GM18507 (cell line): ENCODE data around the gene SEC61B.
A peak's percentile ranks its signal among the peaks of the same experiment; 100 is the strongest.
"Not testable (repeated sequence)": the region's sequence is repeated elsewhere in the genome, so short reads cannot be mapped to it uniquely, and the experiment has no call there.

ENCODE experiments used
- DNase-seq: peaks from one replicate; pipeline ENCODE4 v3.0.0; 2011; ENCODE audit warnings: low read depth; ENCODE audit not compliant: insufficient read length; ENCODE audit errors: extremely low spot score
- FAIRE-seq: peaks from 2 replicates; lab custom pipeline; 2011; peaks lifted over from hg19 to GRCh38; lab: Jason Lieb, UNC

Gene SEC61B

DNA sequence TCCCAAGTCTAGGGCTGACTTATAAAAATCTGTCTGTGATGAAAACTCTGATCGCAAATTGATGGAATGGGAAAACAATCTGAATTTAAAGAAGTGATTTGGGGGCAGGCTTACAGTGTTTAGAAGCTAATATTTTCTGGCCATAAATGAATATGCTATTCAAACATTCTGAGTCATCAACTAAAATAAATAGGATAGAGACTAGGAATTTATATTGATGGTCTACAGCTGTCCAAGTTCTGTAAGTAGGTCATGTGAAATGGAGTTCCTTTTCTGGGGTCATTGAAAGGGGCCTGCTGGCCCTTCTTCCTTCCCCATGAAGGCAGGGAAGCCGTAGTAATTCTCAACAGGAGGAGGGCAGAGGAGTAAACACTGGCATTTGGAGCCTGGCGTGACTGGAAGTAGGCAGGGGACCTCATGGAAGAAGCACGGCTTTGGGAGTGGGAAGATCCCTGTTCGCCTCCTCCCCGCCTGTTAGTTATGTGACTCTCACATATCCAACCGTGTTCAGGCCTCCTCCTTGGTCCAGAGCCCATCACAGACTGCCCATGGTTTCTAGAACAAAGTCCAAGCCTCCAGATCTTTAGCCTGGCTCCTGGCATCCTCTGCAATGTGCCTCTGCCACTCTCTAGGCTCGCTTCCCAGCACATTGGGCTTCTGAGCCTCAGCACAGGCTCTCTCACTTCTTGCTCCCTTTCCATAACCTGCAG, 32.0 kb upstream of the SEC61B start:
- no peak for FAIRE-seq

DNA sequence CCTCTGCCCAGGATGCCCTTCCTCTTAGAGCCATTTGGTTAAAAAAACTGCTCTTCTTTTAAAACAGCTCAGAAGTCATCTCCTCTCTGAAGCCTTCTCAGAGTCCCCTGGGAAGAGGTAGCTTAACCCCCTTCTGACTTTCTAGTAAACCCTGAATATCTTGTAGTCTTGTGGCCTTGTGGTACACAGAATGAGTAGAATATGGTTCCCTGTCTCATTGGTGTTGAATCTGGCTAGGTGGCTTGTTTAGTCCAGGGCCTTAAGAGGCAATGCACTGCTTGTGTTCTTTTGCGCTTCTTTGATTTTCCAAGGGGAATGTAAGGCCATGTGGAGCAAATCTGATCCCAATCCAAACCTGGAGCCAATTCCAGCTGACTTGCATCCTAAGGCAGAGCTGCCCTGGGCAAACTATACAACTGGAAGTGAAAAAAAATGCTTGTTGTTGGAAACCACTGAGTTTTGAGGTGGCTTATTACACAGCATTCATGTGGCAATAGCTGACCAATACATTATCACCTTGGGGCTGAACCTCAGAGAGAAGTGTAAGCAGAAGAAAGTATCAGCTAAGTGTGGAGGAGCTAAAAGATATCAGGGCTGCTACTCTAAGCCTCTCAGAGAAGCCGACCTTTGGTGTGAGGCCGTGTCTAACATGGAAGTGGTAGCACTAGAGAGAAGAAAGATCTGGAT, 31.3 kb upstream of the SEC61B start:
- FAIRE-seq (no peak), DNase-seq (no peak)

More for the DNA sequence above, 32.0 kb upstream of the SEC61B start:
- DNase-seq: no peak

DNA sequence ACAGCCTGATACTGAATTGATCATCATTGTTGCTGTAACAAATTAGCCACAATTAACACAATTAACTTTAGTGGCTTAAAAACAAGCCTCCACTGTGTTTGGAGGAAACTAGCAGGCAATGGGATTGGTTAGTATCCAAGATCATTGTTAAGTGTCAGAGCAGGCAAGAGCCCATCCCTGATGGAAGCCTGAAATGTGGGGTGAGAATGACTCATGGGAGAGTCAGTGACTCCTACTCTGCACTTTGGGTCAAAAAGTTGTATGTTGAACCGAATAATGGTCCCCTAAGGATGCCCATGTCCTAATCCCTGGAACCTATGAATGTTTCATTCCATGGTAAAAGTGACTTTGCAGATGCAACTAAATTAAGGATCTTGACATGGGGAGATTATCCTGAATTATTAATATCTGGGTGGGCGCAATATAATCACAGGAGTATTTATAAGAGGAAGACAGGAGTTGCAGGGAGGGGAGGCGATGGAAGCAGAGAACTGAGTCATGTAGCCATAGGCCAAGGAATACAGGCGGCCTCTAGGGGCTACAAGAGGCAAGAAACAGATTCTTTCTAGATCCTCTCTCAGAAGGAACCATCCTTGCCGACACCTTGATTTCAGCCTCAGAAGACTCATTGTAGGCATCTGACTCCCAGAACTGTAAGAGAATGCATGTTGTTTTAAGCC, 29.2 kb upstream of the SEC61B start:
- no peak for FAIRE-seq
- DNase-seq: no peak

DNA sequence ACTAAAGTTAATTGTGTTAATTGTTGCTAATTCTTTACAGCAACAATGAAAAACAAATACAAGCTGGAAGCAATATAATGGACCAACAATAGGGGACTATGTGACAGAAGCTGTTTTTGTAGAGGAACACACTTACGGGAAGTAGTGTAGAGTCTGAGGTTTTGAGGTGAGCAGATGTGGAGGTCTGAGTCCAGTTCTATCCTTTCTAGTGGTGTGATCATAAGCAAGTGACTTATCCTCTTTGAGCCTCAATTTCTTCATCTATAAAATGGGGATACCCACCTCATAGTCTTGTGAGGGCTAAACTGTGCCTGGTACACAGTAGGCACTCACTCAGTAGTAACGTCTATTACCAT, 28.6 kb upstream of the SEC61B start:
- no peak for FAIRE-seq
- no peak for DNase-seq

DNA sequence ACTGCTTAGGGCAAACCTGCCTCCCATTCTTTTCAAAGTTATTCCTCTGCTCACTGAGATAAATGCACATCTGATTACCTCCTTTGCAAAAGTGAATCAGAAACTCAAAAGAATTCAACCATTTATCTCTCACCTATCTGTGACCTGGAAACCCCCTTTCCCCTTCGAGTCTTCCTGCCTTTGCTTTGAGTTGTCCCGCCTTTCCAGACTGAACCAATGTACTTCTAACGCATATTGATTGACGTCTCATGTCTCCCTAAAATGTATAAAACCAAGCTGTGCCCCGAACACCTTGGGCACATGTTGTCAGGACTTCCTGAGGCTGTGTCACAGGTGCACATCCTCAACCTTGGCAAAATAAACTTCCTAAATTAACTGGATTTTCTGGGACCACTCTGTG, 25.6 kb upstream of the SEC61B start:
- DNase-seq: not testable (repeated sequence)
- FAIRE-seq: peak; percentile 76

DNA sequence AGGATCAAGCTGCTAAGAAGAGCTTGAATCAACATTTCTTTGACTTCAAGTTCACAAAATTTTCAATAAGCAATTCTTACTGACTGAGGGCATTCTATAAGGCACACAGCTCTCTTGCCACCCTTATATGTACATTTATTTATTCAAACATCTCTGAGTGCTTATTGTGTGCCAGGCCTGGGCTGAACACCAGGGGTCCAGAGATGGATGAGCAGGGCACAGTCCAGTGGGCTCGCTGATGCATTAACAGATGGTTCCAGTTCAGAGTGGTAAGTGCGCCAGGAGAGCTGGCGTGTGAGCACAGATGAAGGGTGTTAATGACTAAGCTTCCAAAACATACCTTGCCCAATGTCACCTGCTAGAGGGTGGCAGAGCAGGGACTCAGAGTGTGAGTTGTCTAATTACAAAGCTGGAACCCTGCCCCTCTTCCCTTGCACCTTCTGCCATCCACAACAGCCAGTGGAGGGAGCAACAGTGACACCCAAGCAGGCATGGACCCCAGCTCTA, 24.9 kb upstream of the SEC61B start:
- FAIRE-seq (no peak), DNase-seq (no peak)

DNA sequence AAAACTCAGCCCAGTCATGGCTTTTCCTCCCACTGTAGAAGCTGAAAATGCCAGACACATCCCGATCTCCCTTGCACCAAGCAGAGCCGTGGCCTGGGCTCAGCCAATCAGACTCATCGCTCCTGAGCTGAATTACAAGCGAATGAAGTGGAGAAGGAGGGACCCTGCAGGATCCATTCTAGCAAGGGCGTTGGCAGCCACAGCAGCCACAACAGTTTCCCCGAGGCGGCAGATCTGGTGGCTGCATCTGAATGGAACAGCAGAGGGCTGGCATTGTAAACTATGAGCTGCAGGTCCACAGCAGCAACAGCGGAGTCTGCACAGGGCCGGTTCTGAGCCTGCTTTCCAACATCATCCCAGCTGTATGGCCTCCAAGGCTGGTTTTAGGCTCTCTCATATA, 24.1 kb upstream of the SEC61B start:
- FAIRE-seq (no peak), DNase-seq (no peak)

DNA sequence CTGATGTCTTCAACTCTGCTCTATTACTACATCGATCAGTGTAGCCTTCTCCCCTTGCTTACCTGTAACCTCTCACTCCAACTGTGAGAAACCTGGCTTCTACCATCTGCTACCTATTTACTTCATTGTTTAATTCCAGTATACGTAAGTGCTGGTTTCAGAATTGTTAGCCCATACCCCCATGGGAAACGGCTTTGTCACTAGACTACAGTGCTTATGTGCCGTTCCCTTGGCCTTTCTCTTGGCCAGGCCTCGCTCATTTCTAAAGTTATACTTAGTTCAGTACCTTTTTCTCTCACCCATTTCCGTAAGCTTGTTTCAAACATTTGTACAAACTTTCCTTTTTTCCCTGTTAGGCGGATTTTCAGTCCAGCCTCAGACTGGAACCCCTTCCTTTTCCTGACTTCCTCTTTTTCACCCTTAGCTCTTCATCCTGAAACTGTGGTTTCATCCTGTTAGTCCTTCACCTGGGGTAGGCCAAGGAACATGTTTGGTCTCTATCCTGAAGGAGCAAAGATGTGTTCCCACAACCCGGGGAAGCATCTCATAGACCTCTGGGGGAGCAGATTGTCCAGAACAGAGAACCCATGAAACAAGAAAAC, 22.0 kb upstream of the SEC61B start:
- no peak for DNase-seq
- peak; percentile 75 for FAIRE-seq

DNA sequence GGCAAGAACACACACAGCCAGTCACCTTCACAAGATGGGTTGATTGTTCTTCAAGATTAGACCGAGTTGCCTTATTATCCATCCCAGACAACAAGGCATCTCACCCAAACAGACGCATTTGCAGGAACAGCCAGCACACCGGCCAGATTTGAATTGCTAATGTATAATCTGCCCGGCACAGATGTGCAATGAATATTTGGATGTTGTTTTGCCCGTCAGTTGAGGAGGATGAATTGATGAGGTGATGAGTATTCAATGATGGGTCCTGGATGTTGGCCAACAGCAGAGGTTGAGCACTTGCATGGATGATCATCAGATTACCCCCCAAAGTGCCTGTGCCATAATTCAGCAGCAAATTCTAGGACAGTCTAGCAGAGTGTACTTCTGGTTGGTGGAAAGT, 20.5 kb upstream of the SEC61B start:
- DNase-seq (no peak), FAIRE-seq (no peak)

DNA sequence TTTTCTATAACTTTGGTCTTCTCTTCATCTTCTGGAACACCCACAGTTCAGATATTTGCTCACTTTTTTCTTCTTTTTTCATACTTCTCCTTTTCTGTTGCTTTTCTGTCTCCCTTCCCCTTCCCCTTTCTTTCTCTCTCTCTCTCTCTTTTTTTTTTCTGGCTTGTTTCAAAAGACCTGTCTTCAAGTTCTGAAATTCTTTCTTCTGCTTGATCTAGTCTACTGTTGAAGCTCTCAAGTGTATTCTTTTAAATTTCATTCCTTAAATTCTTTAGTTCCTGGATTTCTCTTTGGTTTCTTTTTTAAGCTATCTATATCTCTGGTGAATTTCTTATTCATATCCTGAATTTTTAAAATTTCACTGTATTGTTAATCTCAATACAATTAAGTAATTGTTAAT, 11.5 kb upstream of the SEC61B start:
- FAIRE-seq (no peak), DNase-seq (no peak)

DNA sequence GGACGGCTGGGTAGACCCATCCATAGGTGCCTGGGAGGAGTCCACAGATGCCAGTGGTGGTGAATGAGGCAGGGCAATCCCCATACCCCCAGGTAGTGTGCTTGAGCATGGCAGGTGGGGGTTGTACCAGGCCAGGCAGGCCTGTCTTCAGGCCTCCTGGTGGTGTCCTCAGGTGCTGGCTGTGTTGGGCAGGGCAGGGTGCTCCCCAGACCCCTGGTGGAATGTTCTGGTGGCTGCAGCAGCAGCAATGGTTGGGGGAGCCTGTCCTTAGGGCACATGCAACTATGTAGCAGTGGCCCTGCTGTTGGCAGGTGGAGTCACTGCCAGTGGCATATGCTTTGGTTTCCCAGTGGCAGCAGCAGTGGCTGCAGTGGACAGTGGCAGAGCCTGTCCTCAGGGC, 10.3 kb upstream of the SEC61B start:
- FAIRE-seq: no peak
- DNase-seq: no peak

DNA sequence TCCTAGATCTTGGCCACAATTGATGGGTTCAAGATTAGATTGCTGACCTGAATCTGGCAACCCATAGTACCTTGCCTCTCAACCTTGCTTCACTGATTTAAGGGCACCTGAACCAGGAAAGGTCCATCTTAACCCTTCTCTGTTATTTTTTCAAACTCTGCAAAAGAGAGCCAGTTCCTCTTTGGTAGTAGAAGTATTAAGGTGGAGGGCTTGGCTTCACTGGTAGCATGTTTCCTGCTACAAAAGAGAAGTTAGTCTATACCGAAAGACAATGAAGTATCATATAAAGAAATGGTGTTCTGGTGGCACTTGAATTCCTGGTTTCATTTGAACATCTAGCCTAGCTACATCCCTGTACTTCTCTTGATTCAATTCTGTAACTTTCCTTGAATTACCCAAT, 8.9 kb upstream of the SEC61B start:
- DNase-seq (no peak), FAIRE-seq (peak; percentile 5)

DNA sequence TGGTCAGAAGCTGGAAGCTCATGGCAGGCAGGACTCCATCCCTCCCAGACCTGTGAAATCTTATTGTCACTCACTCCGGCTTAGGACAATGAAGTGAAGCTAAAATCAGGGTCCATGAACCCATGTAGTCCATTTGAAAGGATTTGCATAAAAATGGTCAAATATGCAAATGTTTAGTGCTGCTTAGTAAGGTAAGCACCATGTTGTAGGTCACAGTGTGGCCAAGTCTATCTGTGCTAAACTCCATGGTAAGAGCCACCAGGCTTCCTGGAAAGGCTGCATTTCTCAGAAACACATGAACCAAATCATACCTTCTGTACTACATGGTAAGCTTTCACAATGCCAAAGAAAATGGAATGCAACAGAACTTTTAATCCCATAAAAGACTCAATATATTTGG, 6.0 kb upstream of the SEC61B start:
- DNase-seq (no peak), FAIRE-seq (no peak)

DNA sequence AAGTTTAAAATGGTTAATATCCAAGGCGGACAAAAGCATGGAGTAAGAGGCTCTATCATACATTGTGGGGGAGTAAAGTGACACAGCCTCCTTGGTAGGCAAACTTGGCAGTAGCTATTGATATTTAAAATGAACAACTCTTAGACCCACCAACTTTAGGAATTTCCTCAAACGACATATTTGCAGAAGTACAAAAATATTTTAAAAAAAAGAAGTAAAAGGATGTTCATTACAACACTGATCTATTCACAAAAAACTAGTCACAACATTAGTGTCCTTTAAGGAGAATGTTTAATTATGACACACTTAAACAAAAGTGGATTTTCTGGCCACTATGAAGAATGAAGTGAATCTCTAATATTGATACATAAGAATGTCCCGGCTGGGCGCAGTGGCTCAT, 2.1 kb upstream of the SEC61B start:
- no peak for FAIRE-seq
- no peak for DNase-seq

DNA sequence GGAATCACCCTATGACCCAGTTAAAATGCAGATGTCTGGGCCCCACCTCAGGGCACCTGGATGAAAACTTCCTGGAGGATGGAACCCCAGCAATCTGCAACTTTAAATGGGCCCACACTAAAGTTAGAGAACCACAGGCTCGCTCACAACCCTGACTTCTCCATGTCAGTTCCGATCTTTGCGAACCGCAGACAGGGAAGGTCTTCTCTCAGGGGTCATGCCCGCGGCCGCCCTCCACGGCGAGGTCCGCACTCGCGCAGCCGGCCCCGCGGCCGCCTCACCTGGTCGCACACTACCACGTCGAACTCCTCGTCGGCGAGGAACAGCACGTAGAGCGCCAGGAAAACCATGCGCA, 839 bp upstream of the SEC61B start:
- DNase-seq: no peak
- no peak for FAIRE-seq

DNA sequence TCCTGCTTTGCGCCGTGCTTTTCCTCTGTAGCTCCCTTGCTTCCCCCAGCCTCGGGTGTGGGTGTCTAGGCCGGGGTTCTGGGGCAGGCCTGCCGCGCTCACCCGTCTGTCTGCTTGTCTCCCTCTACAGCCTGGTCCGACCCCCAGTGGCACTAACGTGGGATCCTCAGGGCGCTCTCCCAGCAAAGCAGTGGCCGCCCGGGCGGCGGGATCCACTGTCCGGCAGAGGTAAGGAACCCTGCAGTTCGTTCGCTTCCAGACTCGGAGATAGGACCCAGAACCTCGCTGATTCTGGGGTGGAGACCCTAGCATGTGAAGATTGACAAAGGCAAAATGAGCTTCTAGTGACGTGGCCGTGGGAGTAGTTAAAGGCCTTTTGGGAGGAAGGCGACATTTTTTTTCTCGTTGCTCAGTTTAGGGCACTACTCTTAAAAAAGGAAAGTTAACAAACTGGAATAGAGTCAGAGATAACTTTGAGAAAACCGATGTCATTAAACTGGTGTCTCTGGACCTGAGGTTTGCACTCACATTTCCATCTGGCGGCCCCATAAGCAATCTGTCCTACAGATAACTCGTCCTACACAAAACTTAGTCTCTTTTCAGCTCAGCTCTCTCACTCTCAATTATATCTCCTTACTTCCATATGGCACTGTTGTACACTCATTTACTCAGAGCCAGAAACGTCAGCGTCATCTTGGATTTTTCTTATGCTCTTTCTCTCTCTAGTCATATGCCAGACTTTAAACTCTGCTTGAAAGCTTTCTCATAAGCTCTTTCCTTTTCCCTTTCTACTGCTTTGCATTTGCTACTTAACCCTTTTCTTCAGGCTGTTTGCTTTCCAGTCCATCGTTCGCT, 561 bp downstream of the SEC61B start:
- no peak for FAIRE-seq

DNA sequence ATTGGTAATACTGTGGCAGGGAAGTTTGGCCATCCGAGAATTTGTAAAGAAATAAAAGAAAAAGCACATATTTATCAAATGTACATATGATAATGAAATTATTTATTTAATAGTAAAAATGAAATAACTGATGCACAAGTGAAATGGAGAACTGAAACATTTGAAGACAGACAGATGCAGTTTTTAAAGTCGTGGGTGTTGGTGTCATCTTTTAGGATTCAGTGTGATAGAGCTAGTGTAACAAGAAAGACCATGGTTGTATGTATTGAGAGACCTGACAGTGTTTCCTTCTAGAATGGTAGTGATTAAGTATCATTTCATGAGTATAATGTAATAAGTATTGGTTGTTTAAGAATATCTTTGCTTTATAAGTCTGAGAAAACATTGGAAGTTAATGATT, 2.4 kb downstream of the SEC61B start:
- DNase-seq (no peak), FAIRE-seq (no peak)

More for the DNA sequence above, 561 bp downstream of the SEC61B start:
- DNase-seq: no peak

DNA sequence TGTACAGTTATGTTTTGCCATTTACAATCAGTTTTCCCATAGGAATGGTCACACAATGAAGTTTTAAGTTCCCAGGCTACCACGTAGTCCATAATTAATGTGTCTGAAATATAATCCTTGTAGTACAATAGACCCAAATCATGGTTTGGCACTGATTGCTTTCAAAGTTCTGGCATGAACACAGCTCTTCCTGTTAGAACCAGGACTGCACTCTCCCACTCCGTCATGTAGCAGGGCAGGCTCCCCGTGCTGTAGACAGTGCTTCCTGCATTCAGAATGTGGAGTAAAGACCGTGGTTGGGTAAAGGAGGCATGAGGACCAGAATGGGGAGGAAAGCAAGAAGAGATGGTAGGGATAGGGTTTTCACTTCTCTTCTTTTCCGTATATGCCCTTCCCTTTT, 4.0 kb downstream of the SEC61B start:
- FAIRE-seq: no peak
- no peak for DNase-seq

DNA sequence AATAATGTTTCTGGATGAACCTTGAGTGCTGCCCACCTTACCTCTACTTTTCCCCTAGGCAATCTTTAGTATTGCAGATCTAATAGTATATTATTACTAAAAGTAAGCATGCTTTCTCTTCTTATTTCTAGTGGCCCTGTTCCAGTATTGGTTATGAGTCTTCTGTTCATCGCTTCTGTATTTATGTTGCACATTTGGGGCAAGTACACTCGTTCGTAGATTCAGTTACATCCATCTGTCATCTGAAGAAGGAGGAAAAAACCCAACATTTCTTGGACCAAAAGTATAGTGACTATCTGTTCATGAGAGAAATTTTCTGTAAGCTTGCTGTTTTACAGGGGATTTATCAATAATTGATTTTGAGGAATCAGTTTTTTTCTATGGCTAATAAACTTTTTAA, 8.1 kb downstream of the SEC61B start:
- no peak for DNase-seq

DNA sequence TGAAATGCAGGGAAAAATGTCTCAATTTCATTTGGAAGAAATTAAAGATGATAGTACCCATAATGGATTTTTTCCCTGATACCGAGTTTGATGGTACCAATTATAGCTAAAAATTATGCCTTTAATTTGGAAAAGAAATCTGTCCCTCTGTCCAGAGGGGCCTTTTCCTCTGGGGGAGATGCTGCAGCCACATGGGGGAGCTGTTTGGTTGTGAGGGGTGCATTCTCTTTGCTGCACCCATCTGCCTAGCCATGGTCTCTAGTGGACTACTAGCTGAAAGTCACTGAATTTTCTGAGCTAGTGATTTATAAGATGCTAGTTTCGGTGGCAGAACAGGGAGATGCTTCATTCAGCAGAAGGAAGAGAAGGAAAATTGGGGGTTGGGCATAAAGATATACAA, 9.6 kb downstream of the SEC61B start:
- FAIRE-seq (peak; percentile 74), DNase-seq (no peak)

More for the DNA sequence above, 8.1 kb downstream of the SEC61B start:
- no peak for FAIRE-seq
